Loucy (cell line): Measurements from ENCODE around the gene STPG1.

Source experiments
- H2AFZ ChIP-seq: fragments of 200-600 bp; sonication (generic); 2 replicates; pipeline ENCODE4 v1.6.0; 2016; ENCODE audit warnings: antibody characterized with exemption, mild to moderate bottlenecking, low read length, moderate library complexity
- H3F3A ChIP-seq: fragments of 200-600 bp; 2 replicates; pipeline ENCODE4 v1.6.0; 2016; ENCODE audit warnings: antibody characterized with exemption, low read depth, mild to moderate bottlenecking
- H3K27me3 ChIP-seq: fragments of 200-600 bp; sonication (generic); 2 replicates; pipeline ENCODE4 v1.6.1; 2014; ENCODE audit warnings: low read length, mild to moderate bottlenecking; ENCODE audit not compliant: insufficient read depth, poor library complexity, severe bottlenecking
- H3K36me3 ChIP-seq: fragments of 200-600 bp; sonication (generic); 2 replicates; pipeline ENCODE4 v1.6.1; 2016; ENCODE audit warnings: low read length; ENCODE audit not compliant: insufficient read depth
- H3K4me1 ChIP-seq: fragments of 200-600 bp; sonication (generic); 2 replicates; pipeline ENCODE4 v1.5.1; 2014; ENCODE audit warnings: low read length, mild to moderate bottlenecking; ENCODE audit not compliant: insufficient read depth, poor library complexity, severe bottlenecking
- H3K4me2 ChIP-seq: fragments of 200-600 bp; sonication (generic); 2 replicates; pipeline ENCODE4 v1.6.0; 2014; ENCODE audit warnings: antibody characterized with exemption, low read length, low read depth, mild to moderate bottlenecking; ENCODE audit not compliant: poor library complexity, severe bottlenecking
- H3K4me3 ChIP-seq: fragments of 200-600 bp; sonication (generic); 2 replicates; pipeline ENCODE4 v1.5.1; 2014; ENCODE audit warnings: low read length, mild to moderate bottlenecking, mixed read lengths; ENCODE audit not compliant: poor library complexity, severe bottlenecking
- H3K79me2 ChIP-seq: fragments of 200-600 bp; sonication (generic); 2 replicates; pipeline ENCODE4 v1.6.1; 2014; ENCODE audit warnings: low read length; ENCODE audit not compliant: insufficient read depth
- H3K9ac ChIP-seq: fragments of 200-600 bp; sonication (generic); 2 replicates; pipeline ENCODE4 v1.6.0; 2014; ENCODE audit warnings: mild to moderate bottlenecking, low read depth, low read length, moderate library complexity; ENCODE audit not compliant: poor library complexity, severe bottlenecking
- H3K9me2 ChIP-seq: fragments of 200-600 bp; sonication (generic); replicated peaks from 2 replicates; pipeline ENCODE4 v1.6.1; 2016; ENCODE audit warnings: low read depth, low read length, mixed read lengths
- H3K9me3 ChIP-seq: fragments of 200-600 bp; sonication (generic); 2 replicates; pipeline ENCODE4 v1.6.1; 2014; ENCODE audit warnings: mild to moderate bottlenecking, antibody characterized with exemption, low read length, low read depth; ENCODE audit not compliant: insufficient read depth
- H4K20me1 ChIP-seq: fragments of 200-600 bp; sonication (generic); 2 replicates; pipeline ENCODE4 v1.6.0; 2014; ENCODE audit warnings: antibody characterized with exemption, low read length, mild to moderate bottlenecking; ENCODE audit not compliant: insufficient read depth, poor library complexity, severe bottlenecking
- CTCF ChIP-seq: fragments of 200-600 bp; sonication (generic); conservative IDR thresholded peaks from 2 replicates; pipeline ENCODE4 v1.5.1; 2014; ENCODE audit warnings: mild to moderate bottlenecking, antibody characterized with exemption, low read length
- EZH2phosphoT487 ChIP-seq: fragments of 200-600 bp; IDR thresholded peaks from 2 replicates; pipeline ENCODE4 v1.6.1; 2018; ENCODE audit warnings: antibody characterized with exemption, mild to moderate bottlenecking, moderate library complexity, borderline replicate concordance

STPG1 gene

DNA sequence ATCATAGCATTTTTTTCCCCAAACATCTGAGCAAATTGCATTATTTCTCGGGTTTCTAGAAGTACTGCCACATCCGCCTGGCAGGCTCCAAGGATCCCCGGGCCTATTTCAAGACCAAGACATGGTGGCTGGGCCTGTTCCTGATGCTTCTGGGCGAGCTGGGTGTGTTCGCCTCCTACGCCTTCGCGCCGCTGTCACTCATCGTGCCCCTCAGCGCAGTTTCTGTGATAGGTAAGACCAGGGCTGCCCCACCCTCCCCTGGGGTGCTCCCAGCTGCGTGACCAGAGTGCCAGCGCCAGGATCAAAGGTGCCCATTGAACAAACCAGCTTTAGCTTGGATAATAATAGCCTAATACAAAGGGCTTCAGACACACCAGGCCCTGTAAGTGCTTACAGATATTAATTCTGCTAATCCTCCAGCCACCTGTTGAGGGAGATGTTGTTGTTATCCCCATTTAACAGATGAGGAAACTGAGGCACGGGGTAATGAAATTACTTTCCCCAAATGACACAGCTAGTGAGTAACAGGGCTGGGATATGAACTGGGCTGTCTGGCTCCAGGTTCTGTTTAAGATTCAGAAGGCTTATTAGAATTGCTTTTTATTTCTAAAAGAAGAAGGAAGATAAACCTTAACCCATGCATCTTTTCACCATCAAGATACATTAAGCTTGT, 28.6 kb upstream of the STPG1 start:
- H2AFZ ChIP-seq, result no peak overlapping the region
- no peak for TF ChIP-seq CTCF
- no peak for TF ChIP-seq EZH2phosphoT487

DNA sequence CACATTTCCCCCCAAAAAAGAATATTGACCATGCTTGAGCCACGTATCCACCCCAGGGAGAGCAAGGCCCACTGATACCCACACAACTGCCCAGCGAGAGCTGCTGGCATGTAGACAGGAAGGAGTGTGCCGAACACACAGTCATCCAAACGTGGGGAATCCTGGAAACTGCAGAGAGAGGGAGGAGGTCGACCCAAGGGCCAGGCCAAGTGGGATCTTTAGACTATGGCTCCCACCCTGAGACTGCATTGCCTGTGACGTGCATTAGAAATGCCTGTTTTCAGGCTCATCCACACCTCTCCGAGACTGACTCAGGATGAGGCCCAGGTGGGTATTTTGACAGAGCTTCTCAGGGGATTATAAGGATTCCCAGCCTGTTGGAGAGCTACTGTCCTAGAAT, 27.9 kb upstream of the STPG1 start:
- H3K4me1 ChIP-seq, result no peaks in the 10 kb centered on the region
- TF ChIP-seq EZH2phosphoT487 (no peak), CTCF (no peak)

More for the DNA sequence above, 28.6 kb upstream of the STPG1 start:
- Histone ChIP-seq H3K79me2 (no peaks in the 10 kb centered on the region), H3K9me2 (no peaks in the 10 kb centered on the region), H3K4me1 (no peaks in the 10 kb centered on the region), H3K4me3 (no peak overlapping the region), H3F3A (no peaks in the 10 kb centered on the region), H3K4me2 (no peak overlapping the region), H3K9me3 (no peaks in the 10 kb centered on the region), H3K9ac (no peak overlapping the region), H3K27me3 (no peaks in the 10 kb centered on the region), H3K36me3 (peaks cover 16% of the 10 kb centered on the region; the same call in 1 of the 2 replicates), H4K20me1 (no peaks in the 10 kb centered on the region)

GRCh38 chr1:24440436-24440835, 26.9 kb upstream of the STPG1 start:
- Histone ChIP-seq H3K9me2 (no peaks in the 10 kb centered on the region), H3K27me3 (no peaks in the 10 kb centered on the region), H3K79me2 (no peaks in the 10 kb centered on the region), H3K9me3 (no peaks in the 10 kb centered on the region), H4K20me1 (no peaks in the 10 kb centered on the region), H3K36me3 (peaks cover 16% of the 10 kb centered on the region; the same call in 1 of the 2 replicates), H3K4me3 (no peak overlapping the region), H3K4me2 (no peak overlapping the region), H3K9ac (no peak overlapping the region), H3F3A (no peaks in the 10 kb centered on the region), H3K4me1 (no peaks in the 10 kb centered on the region), H2AFZ (no peak overlapping the region)
- TF ChIP-seq CTCF (no peak), EZH2phosphoT487 (no peak)

More for the DNA sequence above, 27.9 kb upstream of the STPG1 start:
- no peaks in the 10 kb centered on the region for H4K20me1 ChIP-seq
- H3K79me2 ChIP-seq, result no peaks in the 10 kb centered on the region
- no peak overlapping the region for H3K4me3 ChIP-seq
- no peaks in the 10 kb centered on the region for H3K9me2 ChIP-seq
- H2AFZ ChIP-seq, result no peak overlapping the region
- no peaks in the 10 kb centered on the region for H3K9me3 ChIP-seq
- H3K4me2 ChIP-seq, result no peak overlapping the region
- no peak overlapping the region for H3K9ac ChIP-seq
- H3K27me3 ChIP-seq, result no peaks in the 10 kb centered on the region
- peaks cover 16% of the 10 kb centered on the region; the same call in 1 of the 2 replicates for H3K36me3 ChIP-seq
- no peaks in the 10 kb centered on the region for H3F3A ChIP-seq
